HG02938 (cell line): ENCODE measurements around the gene NTRK2.
"Not testable (repeated sequence)": the region's sequence is repeated elsewhere in the genome, so short reads cannot be mapped to it uniquely, and the experiment has no call there.

Source experiments
- ATAC-seq: cut with Tn5 transposase; IDR thresholded peaks from one replicate; pipeline ENCODE4 v1.9.1; 2021; ENCODE audit warnings: mild to moderate bottlenecking, moderate library complexity; ENCODE audit not compliant: unreplicated experiment

NTRK2 gene

DNA sequence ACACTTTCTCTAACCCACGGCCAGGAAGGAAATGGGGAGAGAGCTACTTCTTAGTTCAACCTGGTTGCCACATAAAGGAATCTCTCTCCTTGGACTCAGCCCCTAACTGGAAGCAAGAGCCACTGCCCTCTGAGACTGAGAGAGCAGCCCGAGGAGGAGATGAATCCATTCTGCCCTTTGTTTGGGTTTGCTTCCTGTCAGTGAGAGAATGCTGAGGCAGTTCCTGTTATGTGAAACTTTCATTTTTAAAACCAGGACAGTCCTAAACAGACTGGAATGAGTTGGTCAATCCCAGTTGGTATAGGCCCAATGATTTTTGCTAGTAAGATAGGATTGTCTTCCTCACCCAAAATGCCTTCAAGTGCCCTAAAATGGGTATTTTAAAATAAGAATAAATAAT lies 205.1 kb downstream of the NTRK2 start:
- no peak for ATAC-seq

DNA sequence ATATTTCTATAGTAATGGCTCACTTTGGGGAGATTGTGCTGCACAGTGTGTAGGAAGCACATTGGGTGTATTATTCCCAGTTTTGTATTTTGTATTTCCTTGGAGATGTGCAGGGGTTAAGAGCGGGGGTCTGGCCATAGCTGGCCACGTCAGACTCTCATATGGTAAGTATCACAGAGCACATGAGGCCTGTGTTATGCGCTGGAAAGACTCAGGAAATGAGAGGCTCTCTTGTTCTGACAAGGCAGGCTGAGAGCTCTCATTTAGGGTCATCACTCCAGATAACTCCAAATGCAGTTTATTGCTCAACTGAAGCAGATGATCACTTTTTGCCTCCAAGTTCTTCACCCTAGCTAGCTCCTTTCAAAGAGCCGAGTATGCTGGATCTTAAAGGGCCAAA lies 205.7 kb downstream of the NTRK2 start:
- ATAC-seq: no peak

DNA sequence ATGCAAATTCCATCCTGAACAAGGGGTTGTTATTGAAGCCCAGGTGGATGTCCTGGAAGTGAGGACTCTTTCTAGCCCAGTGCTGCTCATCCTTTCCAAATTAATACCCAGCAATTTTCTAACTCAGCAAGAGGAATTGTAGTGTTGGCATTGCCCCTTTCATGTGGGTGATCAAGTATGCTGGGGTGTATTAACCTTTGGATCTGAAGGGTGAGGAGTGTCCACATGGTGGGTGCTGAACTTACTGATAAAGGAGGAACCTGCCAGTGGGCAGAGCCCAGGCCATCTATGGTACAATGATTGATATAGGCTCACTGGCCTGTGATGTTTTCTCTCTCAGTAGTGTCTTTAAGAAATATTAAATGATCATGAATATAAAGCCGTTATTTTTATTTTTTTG lies 210.1 kb downstream of the NTRK2 start:
- no peak for ATAC-seq

DNA sequence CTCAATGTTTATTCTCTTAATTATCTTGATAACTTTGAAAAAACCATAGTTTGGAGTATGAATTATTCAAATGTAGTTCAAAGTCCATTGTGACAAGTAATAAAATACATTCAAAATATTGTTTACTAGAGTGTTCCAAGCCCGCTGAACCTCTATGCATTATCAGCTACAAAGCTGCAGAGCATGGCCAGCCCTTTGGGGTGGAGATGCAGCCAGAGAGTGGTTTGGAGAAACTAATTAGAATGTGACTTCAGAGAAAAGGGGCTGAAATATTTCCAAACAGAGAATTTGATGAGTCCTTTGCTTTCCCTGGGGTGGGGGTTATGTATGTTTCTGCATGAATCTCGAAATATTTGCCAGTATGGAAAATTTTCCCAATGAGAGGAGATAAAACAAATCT lies 211.3 kb downstream of the NTRK2 start:
- ATAC-seq: no peak

DNA sequence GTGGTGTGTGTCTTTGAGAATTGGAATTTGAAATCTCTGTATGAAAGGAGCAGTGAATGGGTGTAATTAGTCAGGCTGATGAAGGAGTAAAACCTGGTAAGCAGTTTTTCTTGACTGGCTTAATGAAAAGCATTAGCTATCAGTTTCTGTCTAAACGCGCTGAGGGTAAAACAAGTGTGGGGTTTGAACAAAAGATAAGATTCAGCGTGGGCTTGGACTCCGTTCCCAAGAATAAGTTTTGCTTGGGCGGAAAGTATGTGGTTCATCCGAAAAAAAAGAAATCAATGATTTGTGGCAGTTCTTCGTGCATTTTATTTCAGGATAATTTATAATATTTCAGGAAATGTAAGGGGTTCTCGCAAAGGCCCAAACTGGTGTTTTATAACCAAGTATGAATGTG lies 217.3 kb downstream of the NTRK2 start:
- no peak for ATAC-seq

DNA sequence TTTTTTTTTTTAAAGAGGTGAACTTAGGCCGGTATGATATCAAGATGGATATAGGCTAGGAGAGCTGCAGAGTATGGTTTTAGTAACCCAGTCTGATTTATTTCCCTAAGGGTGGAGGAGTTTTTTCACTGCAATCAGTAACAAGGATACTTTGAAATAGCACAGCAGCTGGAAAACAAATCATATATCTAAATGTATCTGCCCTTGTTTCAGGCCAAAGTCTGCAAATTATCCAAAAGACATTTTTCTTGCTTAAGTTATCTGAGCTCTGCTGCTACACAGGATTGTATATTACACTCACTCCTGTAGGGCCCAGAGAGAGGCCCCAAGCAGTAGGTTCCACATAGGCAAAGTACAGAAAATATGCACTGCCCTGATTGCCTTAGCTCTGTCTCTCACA lies 222.4 kb downstream of the NTRK2 start:
- no peak for ATAC-seq

DNA sequence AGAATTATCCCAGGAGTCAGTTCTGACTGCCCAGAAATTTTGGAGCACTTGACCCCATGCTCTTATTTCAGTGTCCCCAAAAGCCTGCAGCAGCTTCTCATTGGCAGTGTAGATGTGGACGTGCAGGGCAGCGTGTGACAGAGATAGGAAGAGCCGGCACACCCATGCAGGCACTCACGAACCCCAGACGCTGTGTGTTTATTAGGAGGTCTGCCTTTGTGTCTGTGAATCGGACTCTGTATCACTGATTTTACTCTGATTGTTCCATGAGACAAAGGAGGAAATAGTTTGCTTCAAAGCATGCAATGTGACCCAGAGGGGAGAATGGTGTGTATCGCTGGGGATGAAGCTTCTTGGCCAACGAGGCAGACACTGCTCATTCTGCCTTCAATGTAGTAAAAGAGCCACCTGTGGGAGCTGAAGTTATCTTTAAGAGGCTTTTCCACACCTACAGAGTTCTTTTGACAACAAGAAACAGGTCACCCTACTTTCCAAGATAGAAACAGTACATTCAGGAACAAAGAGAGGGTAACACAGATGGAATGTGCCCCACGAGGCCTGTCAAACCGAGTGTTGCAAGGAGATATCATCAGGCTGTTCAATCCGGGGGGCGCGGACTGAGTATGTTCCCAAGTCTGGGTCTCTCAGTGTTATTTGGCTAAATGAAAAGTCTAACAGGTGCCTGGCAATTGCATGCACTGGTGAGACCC lies 224.0 kb downstream of the NTRK2 start:
- no peak for ATAC-seq

DNA sequence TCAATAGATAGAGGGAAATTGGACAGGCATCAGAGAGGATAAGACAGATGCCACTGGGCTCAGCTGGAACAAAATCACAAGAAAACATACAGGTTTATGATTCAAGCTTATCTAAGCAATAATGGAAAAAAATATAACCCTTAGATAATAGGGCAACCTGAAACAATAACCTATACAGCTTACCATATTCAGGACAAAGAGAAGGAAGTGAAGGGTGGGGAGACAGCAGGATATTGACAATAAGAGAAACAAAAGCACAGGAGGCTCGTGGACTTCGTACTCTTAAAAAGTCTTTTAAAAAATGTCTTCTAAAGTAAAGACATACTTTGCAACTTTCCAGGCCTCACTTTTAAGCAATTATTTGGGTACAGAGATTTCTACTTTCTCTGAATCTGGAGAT lies 225.3 kb downstream of the NTRK2 start:
- no peak for ATAC-seq

DNA sequence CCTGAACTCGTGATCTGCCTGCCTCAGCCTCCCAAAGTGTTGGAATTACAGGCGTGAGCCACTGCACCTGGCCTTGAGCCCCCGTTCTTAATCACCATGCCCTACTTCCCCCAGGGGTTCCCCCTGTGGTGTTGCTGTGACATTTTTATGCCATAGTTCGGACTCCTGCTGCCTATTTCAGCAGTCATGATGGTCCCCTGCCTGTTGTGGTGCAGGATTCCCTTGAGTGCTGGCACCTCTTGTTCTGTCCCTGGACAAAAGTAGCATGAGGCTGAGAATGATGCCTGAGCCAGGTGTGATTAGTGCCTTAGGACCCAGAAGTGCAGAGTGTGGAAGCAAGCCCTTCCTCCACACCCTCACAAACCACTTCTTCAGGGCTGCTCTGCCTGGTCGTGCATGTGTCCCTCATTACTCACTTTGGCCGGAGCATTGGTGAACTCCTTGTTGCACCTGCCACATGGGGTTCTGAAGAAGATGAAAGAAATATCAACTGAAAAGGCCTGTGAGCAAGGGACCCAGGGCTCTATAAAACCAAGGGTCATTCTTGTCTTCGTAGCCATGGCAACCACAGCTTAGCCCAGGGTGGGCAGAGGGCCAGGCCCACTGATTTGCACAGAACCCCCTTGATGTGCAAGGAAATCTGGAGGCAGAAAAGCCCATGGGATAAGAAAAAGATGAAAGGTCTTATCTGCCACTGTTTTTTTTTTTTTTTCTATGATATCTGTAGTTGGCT lies 228.0 kb downstream of the NTRK2 start:
- ATAC-seq: no peak

DNA sequence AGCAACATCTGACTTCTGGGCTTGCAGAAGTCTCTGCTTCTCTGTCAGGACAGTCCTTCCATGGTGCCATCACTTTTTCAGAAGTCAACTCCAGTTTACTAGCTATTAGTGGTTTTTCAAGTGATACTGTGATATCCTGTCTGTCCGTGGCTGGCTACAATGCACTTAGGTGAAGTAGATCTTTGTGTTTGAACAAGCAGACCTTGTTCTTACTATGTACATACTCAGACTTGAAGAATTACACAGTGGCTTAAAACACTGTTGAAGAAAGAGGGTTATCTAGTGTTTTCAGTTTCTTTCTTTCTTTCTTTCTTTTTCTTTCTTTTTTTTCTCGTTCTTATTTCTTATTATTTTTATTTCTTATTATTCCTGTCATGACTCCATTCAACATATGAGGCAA lies 228.7 kb downstream of the NTRK2 start:
- ATAC-seq: no peak

DNA sequence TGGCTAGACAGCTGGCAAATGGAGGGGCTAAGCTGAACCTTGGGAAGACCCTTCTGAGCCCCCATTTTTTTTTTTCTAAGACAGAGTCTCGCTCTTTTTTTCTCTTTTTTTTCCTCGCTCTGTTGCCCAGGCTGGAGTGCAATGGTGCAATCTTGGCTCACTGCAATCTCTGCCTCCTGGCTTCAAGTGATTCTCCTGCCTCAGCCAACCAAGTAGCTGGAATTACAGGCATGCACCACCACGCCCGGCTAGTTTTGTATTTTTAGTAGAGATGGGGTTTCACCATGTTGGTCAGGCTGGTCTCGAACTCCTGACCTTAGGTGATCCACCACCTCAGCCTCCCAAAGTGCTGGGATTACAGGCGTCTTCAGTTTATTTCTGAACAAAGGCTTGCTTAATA lies 229.1 kb downstream of the NTRK2 start:
- not testable (repeated sequence) for ATAC-seq

DNA sequence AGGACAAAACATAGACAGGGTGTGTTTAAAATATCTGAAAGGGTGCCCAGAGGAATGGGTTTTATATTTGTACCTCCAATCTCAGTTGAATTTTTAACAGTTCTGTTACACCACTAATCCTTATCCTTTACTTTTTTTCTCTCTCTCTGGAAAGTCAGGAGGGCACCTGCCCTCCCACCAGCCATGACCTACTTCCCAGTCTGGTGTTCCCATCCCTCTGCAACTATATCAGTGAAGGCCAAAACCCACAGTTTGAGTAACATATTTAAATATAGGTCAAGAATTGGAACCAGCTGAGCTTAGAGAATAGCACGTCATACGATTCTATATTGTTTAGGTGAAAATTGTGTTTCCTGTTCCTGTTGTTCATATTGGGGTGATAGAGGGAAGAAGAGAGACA lies 229.8 kb downstream of the NTRK2 start:
- ATAC-seq: no peak

DNA sequence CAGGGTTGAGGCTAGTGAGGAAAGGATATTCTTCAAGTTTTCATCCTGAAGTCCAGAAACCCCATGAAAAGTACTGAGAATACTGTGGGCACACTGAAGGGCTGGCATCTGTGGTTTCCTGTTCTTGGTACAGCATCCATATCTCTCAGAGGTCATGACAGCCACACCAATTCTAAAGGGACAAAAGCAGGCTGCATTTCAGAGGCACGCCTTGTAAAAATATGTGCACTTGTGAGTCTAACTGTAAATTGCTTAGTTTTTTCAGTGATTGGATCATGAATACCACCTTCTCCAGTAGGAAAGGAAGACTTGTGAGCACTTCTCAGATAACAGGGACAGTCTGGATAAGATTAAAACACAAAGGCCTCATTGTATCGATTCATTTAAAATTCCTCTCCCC lies 230.9 kb downstream of the NTRK2 start:
- no peak for ATAC-seq

DNA sequence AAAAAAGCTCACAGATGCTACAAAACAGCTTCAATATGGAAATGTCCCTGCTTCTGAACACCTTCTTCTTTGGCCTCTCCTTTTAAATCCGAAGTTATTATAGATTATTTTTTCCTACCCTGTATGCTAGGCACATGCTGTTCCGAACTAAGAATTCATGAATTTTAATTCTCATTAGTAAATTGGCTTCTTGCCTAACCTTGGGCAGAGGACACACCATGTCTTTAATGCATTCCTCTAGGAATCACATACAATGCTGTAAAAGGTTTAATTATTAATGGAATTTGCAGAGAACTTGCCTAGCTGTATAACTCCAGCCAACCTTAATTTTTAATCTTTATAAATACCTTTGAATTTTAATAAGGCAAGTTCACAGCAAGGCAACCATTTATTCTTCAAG lies 234.4 kb downstream of the NTRK2 start:
- ATAC-seq: no peak

DNA sequence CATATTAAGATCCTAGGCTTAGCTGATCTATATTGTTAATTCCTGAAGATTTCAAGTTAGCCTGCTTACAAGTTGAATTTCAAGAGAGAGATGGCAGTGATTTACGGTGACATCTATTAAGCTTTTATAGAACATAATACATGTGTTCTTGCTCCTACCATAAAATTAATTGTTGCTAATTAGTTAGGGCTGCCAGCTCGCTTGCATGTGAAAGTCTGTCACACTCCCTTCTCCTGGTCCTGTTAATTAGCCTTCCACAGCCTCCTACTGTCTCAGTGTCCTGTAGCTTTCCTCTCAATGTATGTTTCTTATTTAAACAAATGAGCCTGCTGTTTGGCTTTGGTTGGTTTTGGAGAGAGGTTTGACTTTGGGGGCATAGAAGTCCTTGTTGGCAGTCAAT lies 247.2 kb downstream of the NTRK2 start:
- no peak for ATAC-seq

DNA sequence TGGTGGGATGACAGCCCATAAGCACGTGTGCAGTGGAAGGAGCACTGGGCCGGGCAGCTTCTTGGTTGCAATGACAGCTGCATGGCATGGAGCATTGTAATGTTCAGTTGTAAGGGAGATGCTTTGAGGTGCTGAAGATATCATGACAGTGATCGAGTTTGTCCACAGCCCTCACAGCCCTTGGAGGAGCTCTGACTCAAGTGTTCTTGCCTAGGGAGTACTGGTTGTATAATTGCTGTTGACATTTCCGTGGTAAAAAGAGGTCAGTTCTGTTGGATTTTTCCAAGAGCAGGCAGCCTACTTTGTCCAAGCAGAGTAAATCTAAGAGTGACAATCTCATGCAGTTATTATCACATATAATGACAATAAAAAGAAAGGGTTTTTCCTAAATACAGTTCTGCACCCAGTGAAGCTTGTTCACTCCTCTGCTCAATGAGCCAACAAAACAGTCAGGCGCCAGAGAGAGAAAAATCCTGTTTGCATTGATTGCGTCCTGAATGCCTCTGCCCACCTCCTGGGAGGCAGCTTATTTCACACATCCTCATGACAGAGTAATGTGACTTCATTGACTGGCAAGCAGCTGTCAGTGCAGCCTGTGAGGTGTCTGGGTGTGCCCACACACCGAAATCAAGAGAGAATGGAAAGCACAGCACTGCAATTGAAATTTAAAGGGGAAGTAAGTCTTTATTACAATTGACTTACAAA lies 248.0 kb downstream of the NTRK2 start:
- no peak for ATAC-seq

DNA sequence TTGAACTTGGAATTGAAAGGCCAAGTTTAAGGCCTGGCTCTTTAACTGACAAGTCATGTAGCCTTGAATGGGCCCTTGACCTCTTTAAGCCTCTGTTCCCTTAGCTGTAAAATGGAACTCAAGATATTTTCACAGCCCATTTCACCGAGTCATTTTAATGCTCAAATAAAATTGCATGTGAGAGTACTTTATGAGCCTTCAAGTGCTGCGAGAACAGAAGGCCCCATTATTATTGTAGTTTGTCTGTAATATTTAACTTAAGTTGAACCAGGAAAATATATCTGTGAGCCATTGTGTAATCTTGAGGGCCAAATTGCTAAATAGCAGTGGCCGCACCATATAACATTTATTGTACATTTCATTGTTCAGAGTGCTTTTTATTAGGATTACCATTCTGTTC lies 249.9 kb downstream of the NTRK2 start:
- ATAC-seq: no peak

DNA sequence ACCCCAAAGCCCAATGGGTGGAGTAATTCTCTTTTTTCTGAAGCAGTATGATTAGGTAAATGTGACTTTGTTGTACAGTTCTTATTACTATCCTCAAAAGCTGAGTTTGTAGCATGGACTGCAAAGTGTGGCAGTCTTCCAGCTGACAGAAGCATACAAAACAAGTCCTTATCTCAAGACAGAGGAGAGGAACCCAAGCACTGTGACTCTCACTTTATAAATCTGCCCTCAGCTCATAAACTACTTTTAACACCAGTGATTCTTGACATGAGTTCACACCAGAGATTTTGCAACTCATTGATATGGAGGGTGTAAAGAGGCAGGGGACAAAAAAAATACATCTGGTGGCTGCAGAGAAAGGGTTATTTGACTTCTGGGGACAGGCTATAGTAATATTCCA lies 251.6 kb downstream of the NTRK2 start:
- no peak for ATAC-seq

DNA sequence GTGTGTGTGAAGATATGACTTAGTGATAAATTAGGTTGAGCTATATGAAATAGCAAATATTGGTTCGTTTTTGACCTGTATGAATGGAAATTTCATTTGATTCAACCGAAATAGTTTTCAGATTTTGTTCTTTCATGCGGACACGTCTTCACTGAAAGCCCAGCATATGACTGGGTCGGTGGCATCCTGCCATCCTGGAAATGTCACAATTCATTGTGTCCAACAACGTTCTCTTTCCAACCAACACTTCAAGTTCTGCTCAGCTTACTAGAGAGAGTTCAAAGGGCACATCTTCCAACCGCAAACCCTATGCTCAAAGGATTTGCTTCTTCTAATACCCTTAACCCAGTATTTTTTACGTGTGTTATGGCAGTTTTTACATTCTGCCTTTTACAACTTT lies 252.5 kb downstream of the NTRK2 start:
- no peak for ATAC-seq

DNA sequence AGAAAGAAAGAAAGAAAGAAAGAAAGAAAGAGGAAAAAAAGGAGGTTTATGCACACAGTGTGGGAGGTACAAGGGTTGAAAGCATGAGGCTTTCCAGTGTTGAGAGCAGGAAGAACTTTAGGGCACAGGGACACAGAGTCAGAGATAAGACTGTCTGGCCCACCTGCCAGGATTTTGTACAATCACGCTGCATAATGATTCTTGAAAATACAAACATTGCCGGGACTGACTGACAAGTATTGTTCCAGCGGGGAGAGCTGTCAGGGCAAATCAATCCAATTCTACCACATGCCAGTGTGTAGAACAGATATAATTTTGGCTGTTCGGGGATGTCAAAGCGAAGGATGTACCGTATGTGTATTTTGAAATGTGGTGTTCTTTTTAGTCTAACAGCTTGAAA lies 254.7 kb downstream of the NTRK2 start:
- no peak for ATAC-seq

DNA sequence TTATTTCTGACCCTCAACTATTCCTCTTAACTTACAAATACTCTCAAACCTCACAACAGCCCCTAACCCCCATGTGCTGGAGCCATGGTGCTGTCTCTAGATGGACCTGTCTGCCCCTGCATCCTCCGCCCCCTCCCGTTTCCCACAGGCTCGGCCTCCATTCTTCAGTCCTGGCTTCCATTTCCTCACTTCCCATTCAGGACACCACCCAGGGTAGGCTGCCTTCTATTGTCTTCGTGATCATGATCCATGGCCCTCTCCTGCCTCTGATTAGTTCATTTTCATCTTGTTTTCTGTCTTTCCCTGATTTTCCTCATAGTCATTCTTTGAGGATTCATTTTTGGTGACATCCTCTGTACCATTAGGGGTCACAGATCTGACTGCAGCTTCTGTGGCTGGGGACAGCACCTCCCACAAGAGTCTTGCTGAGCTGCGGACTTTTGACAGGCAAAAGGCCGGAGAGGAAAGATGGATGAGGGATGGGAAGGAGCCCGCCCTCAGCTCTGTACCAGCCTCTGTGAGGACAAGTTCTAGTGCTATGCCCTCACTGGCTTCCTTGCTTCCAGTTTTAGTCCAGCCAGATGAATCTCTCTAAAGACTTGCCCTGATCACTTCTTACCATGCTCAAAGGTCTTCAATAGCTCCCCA lies 255.8 kb downstream of the NTRK2 start:
- ATAC-seq: no peak

DNA sequence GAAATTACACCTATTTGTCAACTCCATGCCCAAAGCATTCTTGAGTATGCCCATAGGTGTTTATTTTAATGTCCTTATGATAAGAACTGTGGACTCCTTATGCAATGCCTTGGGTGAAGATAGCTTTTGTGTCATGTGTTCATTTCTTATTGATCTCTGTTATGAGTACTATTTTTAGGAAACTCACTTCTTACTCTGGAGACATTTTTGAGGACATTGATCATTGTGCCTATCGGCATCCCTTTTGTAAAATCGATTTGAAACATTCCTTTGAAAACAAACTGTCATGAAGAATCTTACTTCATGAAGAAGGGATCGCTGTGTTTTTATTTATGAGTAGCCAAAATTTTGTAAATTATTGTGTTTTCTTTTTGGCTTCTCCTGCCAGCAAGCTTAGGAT lies 257.3 kb downstream of the NTRK2 start:
- no peak for ATAC-seq
